H1 (cell line): ENCODE measurements around the gene GRAP. TPM values are rescaled to one million over a fixed set of nuclear protein-coding genes. Genes with fewer than 3 reads are reported as not detected.

Source experiments
- TAF1 ChIP-seq: IDR thresholded peaks from 2 replicates; pipeline ENCODE4 v1.6.1; 2011; ENCODE audit warnings: mild to moderate bottlenecking, low read depth, low read length
- TEAD4 ChIP-seq: IDR thresholded peaks from 2 replicates; pipeline ENCODE4 v1.6.1; 2012; ENCODE audit warnings: low read depth, low read length, inconsistent platforms, mixed read lengths
- polyA plus RNA-seq, 7 experiments: library from polyadenylated mRNA; depleted of rRNA in 3 of 7; stranded (reverse) in 5 of 7; unstranded in 2 of 7; fragments of >200 nt in 5 of 7; fragments of 200-250 nt in 2 of 7; gene quantifications; 1 replicate in 5 of 7; 2 replicates in 1 of 7; 4 replicates in 1 of 7; pipeline versions ENCODE4 v1.2.1 to v1.2.3, GENCODE V29; 2011 to 2013; ENCODE audit warnings: missing spikeins in 2 of 7, mixed read lengths in 2 of 7
- total RNA-seq: library from RNA; stranded (reverse); fragmentation: NEBNext Ultra II Directional; extraction: Animal tissue kit (Norgen Biotek cat#: 25700); gene quantifications from 2 replicates; pipeline ENCODE4 v1.2.1, GENCODE V29; 2021
- TF ChIP-seq, protein P1 (sequence below): IDR thresholded peaks from 2 replicates; pipeline ENCODE4 v1.6.1; 2012; ENCODE audit warnings: inconsistent platforms

GRAP gene
- total and polyA plus RNA-seq, 2 of the 8 experiments (the other 6 are each of a cell fraction or from before 2014, with no cell fraction given) = 0.18 to 0.24 TPM

DNA sequence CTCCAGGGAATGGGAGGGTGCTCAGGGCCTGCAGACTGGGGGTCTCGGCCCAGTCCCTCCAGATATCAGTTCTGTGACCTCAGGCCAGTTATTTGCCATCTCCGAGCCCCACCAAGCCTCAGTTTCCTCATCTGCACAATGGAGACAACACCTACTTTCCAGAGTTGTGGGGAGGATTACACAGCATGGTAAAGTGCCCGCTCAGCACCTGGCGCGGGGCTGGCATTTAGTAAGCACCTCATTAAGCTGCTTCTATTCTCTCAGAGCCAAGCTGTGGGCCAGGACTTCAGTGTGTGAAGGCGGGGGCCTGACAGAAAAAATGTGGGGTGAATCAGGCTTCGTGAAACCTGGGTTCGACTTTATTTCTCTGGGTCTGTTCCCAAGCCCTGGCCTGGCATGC, 47.4 kb downstream of the GRAP start (continued):
- TF ChIP-seq TEAD4 (no peak), TAF1 (no peak)
- TF ChIP-seq, protein P1, sequence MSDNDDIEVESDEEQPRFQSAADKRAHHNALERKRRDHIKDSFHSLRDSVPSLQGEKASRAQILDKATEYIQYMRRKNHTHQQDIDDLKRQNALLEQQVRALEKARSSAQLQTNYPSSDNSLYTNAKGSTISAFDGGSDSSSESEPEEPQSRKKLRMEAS = no peak
